HEK293 (cell line): ENCODE results near the gene SULF2.

ENCODE experiments used
- CTCF ChIA-PET: fragments of 350-600 bp; formaldehyde crosslinking; extraction: SDS; loops from one replicate; lab custom pipeline; 2021; ENCODE audit warnings: antibody characterized with exemption; lab: Yijun Ruan, JAX
- POLR2A ChIA-PET: fragments of 300-600 bp; formaldehyde crosslinking; extraction: SDS; loops from one replicate; lab custom pipeline; 2020; ENCODE audit warnings: antibody characterized with exemption, inconsistent platforms; lab: Yijun Ruan, JAX
- H3K27ac ChIP-seq: fragments of 200-500 bp; sonication (Bioruptor generic); 2 replicates; pipeline ENCODE4 v1.5.1; 2014; ENCODE audit warnings: low read depth, low read length, control low read depth, inconsistent platforms; ENCODE audit errors: extremely low read depth
- H3K36me3 ChIP-seq, 2 experiments: fragments of 200-500 bp in 1 of 2; sonication (Bioruptor generic) in 1 of 2; 1 replicate in 1 of 2; 2 replicates in 1 of 2; pipeline ENCODE4 v1.5.1; 2014 to 2017; ENCODE audit warnings: inconsistent platforms in 2 of 2, low read length in 2 of 2; ENCODE audit not compliant: control insufficient read depth in 2 of 2, insufficient read depth in 1 of 2
- H3K4me1 ChIP-seq: fragments of 200-500 bp; sonication (Bioruptor generic); 2 replicates; pipeline ENCODE4 v1.5.1; 2014; ENCODE audit warnings: mild to moderate bottlenecking, low read length, inconsistent platforms; ENCODE audit not compliant: control insufficient read depth, insufficient read depth
- H3K4me3 ChIP-seq: 2 replicates; pipeline ENCODE4 v1.5.1; 2011; ENCODE audit warnings: low read depth, mild to moderate bottlenecking, control low read depth, low read length, moderate library complexity
- H3K9me3 ChIP-seq: fragments of 200-500 bp; sonication (Bioruptor generic); 2 replicates; pipeline ENCODE4 v1.5.1; 2014; ENCODE audit warnings: low read depth, low read length, inconsistent platforms; ENCODE audit not compliant: control insufficient read depth, insufficient read depth
- RBAK ChIP-seq: fragments of 450-650 bp; formaldehyde crosslinking; IDR thresholded peaks from 2 replicates; pipeline ENCODE4 v1.5.1; 2016; ENCODE audit warnings: missing biosample characterization, missing genetic modification characterization
- SCRT2 ChIP-seq: fragments of 450-650 bp; formaldehyde crosslinking; IDR thresholded peaks from 2 replicates; pipeline ENCODE4 v1.5.1; 2016; ENCODE audit warnings: missing biosample characterization, missing genetic modification characterization
- ZBTB7A ChIP-seq: fragments of 450-650 bp; formaldehyde crosslinking; IDR thresholded peaks from 2 replicates; pipeline ENCODE4 v1.5.1; 2016; ENCODE audit warnings: low read depth, missing biosample characterization, missing genetic modification characterization
- ZFP3 ChIP-seq: fragments of 450-650 bp; formaldehyde crosslinking; IDR thresholded peaks from 2 replicates; pipeline ENCODE4 v1.5.1; 2016; ENCODE audit warnings: low read depth, missing biosample characterization, missing genetic modification characterization
- ZNF133 ChIP-seq: fragments of 450-650 bp; formaldehyde crosslinking; IDR thresholded peaks from 2 replicates; pipeline ENCODE4 v1.5.1; 2016; ENCODE audit warnings: missing biosample characterization, missing genetic modification characterization
- ZNF155 ChIP-seq: fragments of 450-650 bp; formaldehyde crosslinking; IDR thresholded peaks from 2 replicates; pipeline ENCODE4 v1.5.1; 2016; ENCODE audit warnings: missing biosample characterization, missing genetic modification characterization
- ZNF16 ChIP-seq: fragments of 450-650 bp; formaldehyde crosslinking; IDR thresholded peaks from 2 replicates; pipeline ENCODE4 v1.5.1; 2016; ENCODE audit warnings: low read depth, missing biosample characterization, missing genetic modification characterization
- ZNF19 ChIP-seq: fragments of 450-650 bp; formaldehyde crosslinking; IDR thresholded peaks from 2 replicates; pipeline ENCODE4; 2016; ENCODE audit warnings: missing biosample characterization, missing genetic modification characterization, low read depth
- ZNF23 ChIP-seq: fragments of 450-650 bp; formaldehyde crosslinking; IDR thresholded peaks from 2 replicates; pipeline ENCODE4 v1.5.1; 2016; ENCODE audit warnings: missing biosample characterization, missing genetic modification characterization, borderline replicate concordance
- ZNF266 ChIP-seq: fragments of 450-650 bp; formaldehyde crosslinking; IDR thresholded peaks from 2 replicates; pipeline ENCODE4 v1.5.1; 2016; ENCODE audit warnings: missing biosample characterization, missing genetic modification characterization, low read depth
- ZNF280C ChIP-seq: fragments of 450-650 bp; formaldehyde crosslinking; IDR thresholded peaks from 2 replicates; pipeline ENCODE4 v1.5.1; 2016; ENCODE audit warnings: missing biosample characterization, missing genetic modification characterization
- ZNF302 ChIP-seq: fragments of 450-650 bp; formaldehyde crosslinking; IDR thresholded peaks from 2 replicates; pipeline ENCODE4 v1.5.1; 2016; ENCODE audit warnings: missing biosample characterization, missing genetic modification characterization, low read depth
- ZNF449 ChIP-seq: fragments of 450-650 bp; formaldehyde crosslinking; IDR thresholded peaks from 2 replicates; pipeline ENCODE4 v1.5.1; 2017; ENCODE audit warnings: missing biosample characterization, mild to moderate bottlenecking, missing genetic modification characterization, moderate library complexity
- ZNF530 ChIP-seq: fragments of 450-650 bp; formaldehyde crosslinking; IDR thresholded peaks from 2 replicates; pipeline ENCODE4 v1.5.1; 2016; ENCODE audit warnings: low read depth, missing biosample characterization, missing genetic modification characterization
- ZNF596 ChIP-seq: fragments of 450-650 bp; IDR thresholded peaks from 2 replicates; pipeline ENCODE4 v1.5.0; 2018; ENCODE audit warnings: missing biosample characterization, mild to moderate bottlenecking, missing genetic modification characterization, moderate library complexity
- ZNF623 ChIP-seq: fragments of 450-650 bp; formaldehyde crosslinking; IDR thresholded peaks from 2 replicates; pipeline ENCODE4 v1.5.1; 2016; ENCODE audit warnings: missing biosample characterization, missing genetic modification characterization
- ZNF677 ChIP-seq: fragments of 450-650 bp; IDR thresholded peaks from 2 replicates; pipeline ENCODE4 v1.5.0; 2018; ENCODE audit warnings: missing biosample characterization, mild to moderate bottlenecking, missing genetic modification characterization, moderate library complexity
- ZNF747 ChIP-seq: fragments of 450-650 bp; formaldehyde crosslinking; IDR thresholded peaks from 2 replicates; pipeline ENCODE4 v1.5.1; 2016; ENCODE audit warnings: missing biosample characterization, missing genetic modification characterization
- ZNF76 ChIP-seq: fragments of 450-650 bp; formaldehyde crosslinking; IDR thresholded peaks from 2 replicates; pipeline ENCODE4; 2016; ENCODE audit warnings: low read depth, missing biosample characterization, missing genetic modification characterization, borderline replicate concordance
- ZSCAN30 ChIP-seq: fragments of 450-650 bp; IDR thresholded peaks from 2 replicates; pipeline ENCODE4 v1.5.1; 2018; ENCODE audit warnings: missing biosample characterization, mild to moderate bottlenecking, missing genetic modification characterization, moderate library complexity
- TF ChIP-seq, protein P1 (sequence below): fragments of 450-650 bp; formaldehyde crosslinking; IDR thresholded peaks from 2 replicates; pipeline ENCODE4 v1.5.1; 2017; ENCODE audit warnings: missing biosample characterization, missing genetic modification characterization

The SULF2 gene

GRCh38 chr20:47792021-47792618, 6.8 kb upstream of the SULF2 start (continued):
- TF ChIP-seq ZNF280C (tag by site-specific recombination) (no peak), ZNF530 (tag by site-specific recombination) (no peak)

DNA sequence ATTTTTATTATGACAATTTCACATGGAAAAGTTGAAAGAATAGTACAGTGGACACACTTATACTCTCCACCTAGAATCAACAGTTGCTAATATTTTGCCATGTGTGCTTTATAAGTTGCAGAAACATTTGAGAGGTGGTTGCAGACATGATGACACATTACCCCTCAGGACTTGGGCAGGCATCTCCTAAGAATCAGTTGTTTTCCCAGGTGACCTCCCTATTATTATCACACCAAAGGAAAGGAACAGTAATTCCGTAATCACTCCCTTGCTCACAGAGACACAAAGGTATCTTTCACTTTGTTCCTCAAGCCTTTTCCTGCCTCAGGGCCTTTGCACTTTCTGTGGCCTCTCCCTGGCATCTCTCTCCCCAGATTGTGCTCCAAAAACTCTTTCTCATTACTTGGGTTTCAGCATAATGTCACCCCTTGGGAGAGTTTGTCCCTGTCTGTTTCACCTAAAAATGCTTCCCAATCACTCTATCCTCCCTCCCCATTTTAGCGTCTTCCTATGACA, 5.9 kb upstream of the SULF2 start:
- Histone ChIP-seq H3K4me1 (peaks cover 20% of the 10 kb centered on the region), H3K36me3 (no peaks in the 10 kb centered on the region)
- TF ChIP-seq ZNF747 (tag by site-specific recombination) (no peak), ZNF133 (tag by site-specific recombination) (no peak), ZNF623 (tag by site-specific recombination) (peak; percentile 92), ZNF16 (tag by site-specific recombination) (no peak), ZBTB7A (no peak), RBAK (tag by site-specific recombination) (no peak)
- TF ChIP-seq, protein P1, sequence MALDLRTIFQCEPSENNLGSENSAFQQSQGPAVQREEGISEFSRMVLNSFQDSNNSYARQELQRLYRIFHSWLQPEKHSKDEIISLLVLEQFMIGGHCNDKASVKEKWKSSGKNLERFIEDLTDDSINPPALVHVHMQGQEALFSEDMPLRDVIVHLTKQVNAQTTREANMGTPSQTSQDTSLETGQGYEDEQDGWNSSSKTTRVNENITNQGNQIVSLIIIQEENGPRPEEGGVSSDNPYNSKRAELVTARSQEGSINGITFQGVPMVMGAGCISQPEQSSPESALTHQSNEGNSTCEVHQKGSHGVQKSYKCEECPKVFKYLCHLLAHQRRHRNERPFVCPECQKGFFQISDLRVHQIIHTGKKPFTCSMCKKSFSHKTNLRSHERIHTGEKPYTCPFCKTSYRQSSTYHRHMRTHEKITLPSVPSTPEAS (tag by site-specific recombination): no peak
- TF ChIP-seq, all 188 proteins: peak for 1
- H3K4me3 ChIP-seq: no peak overlapping the region
- H3K27ac ChIP-seq: no peak overlapping the region; the same call in 1 of the 2 replicates
- CTCF ChIA-PET: interaction anchor here (1.2 kb wide), 1 partner anchor 829 kb away, joined by 5 read pairs; no protein-coding TSS in a partner anchor
- H3K9me3 ChIP-seq: no peaks in the 10 kb centered on the region
- POLR2A ChIA-PET: no interaction called here

- POLR2A ChIA-PET: no interaction called here
- no peak overlapping the region; the same call in 1 of the 2 replicates for H3K27ac ChIP-seq
Observed at GRCh38 chr20:47790580-47790965, 5.3 kb upstream of the SULF2 start.

More at GRCh38 chr20:47790580-47790965, 5.3 kb upstream of the SULF2 start:
- Histone ChIP-seq H3K36me3 (no peaks in the 10 kb centered on the region), H3K4me1 (peaks cover 20% of the 10 kb centered on the region), H3K9me3 (no peaks in the 10 kb centered on the region), H3K4me3 (no peak overlapping the region)
- CTCF ChIA-PET: interaction anchor here (1.5 kb wide), 1 partner anchor 830 kb away, joined by 3 read pairs; no protein-coding TSS in a partner anchor
- TF ChIP-seq ZNF677 (no peak), SCRT2 (tag by site-specific recombination) (no peak), ZNF449 (tag by site-specific recombination) (no peak), ZFP3 (tag by site-specific recombination) (no peak), ZNF23 (tag by site-specific recombination) (no peak), ZNF596 (no peak), ZNF76 (tag by site-specific recombination) (no peak), ZNF302 (tag by site-specific recombination) (no peak), ZNF155 (tag by site-specific recombination) (no peak), ZNF280C (tag by site-specific recombination) (no peak), ZSCAN30 (tag by site-specific recombination) (no peak), ZNF266 (tag by site-specific recombination) (no peak), ZNF19 (tag by site-specific recombination) (no peak)
